ENCODE measurements around the gene GIMD1. TPM values are rescaled to one million over a fixed set of nuclear protein-coding genes. Genes with fewer than 3 reads are reported as not detected.

The GIMD1 gene
- total and polyA plus RNA-seq, 9 of the 15 experiments (the other 6 are each of a cell fraction or from before 2014, with no cell fraction given) = not detected

DNA sequence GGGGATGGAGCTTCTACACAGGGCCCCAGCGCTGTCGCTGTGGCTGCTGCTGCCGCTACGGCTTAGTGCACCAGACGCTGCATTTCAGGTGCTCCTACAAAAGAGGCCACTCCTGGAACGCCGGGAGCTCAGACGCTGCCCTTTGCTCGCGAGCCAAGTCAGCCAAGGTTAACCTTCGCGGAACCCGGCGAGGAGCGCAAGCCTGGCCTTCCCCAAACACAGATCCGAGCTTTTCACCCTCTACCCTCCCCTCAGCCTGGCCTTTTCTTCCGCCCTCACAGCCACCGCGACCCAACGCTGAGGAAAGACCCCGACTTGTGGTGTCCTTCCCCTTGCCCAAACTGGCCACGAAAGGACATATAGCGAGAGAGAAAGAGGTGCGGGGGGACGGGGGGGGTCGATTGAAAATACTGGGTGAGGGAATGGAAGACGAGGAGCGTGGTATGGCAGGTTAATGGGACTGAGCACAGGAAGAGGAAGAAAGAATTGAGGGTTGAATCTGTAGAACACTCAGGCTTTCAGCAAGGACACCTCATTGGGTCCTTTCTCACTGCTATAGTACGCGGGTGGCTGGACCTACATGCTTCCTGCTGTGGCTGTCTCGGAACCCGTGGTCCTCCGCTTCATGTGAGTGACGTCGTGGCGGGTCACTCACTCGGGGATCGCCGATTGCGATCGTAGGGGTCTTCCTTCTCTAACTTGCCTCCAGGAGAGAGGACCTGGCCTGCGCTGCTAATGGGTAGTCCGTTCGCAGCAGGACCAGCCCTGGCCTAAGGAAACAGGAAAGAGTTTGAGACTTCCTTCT, 52.4 kb downstream of the GIMD1 start, which contains the start of the genes AIMP1 and TBCK:
Gene AIMP1 (plus strand): TSS at position 583 of the 805 bp plus-strand sequence. CDS start 8,460 bp downstream, outside the sequence.
Gene TBCK (minus strand): TSS at position 242 of the 805 bp plus-strand sequence. CDS start 7,249 bp downstream, outside the sequence.
- ATAC-seq = peak; percentile 86
- FAIRE-seq = peak; percentile 96
- H3K4me1 ChIP-seq (replicated peaks in 1 of 2; ENCODE audit: control insufficient read depth in 2 of 2, insufficient read depth in 2 of 2, low read length in 2 of 2) = peaks cover 5 to 15% of the 10 kb centered on the region in 2 experiments; a peak in 4 of 5 replicates
- WGBS (ENCODE audit: insufficient coverage, low coverage, missing lambda C conversion rate) = under 1% methylated on average over 33 of the region's 44 CpGs
- H3K27ac ChIP-seq (ENCODE audit: extremely low read depth, low read depth, low read length) = peak within 1 kb of the TSS; percentile 99
- in situ Hi-C loops (cut with MboI) = loop anchor here (25.0 kb wide), 1 partner anchor 1396 kb away; the partner anchor contains the start of gene PAPSS1
- H3K4me2 ChIP-seq (ENCODE audit: insufficient read depth, low read length) = peak within 1 kb of the TSS; percentile 98
- no peaks in the 10 kb centered on the region for H3K9me3 ChIP-seq (replicated peaks; ENCODE audit: control insufficient read depth, insufficient read depth, low read depth, low read length)
- no TSS peak for BruUV-seq (replicated peaks)
- H3K79me2 ChIP-seq (ENCODE audit: control insufficient read depth, insufficient read depth, low read length) = peaks cover 94% of the 10 kb centered on the region
- peak within 1 kb of the TSS; percentile 98 for H3K9ac ChIP-seq (ENCODE audit: insufficient read depth in 1 of 2, low read depth in 2 of 2, low read length in 2 of 2)
- H3K36me3 ChIP-seq (ENCODE audit: control insufficient read depth, insufficient read depth, low read length) = peaks cover 8% of the 10 kb centered on the region; the same call in 2 of the 3 replicates
- DNase-seq (ENCODE audit: extremely low read depth in 1 of 4, low spot score in 3 of 4) = peak; percentile 78 to 93 (median 82)
- POLR2A ChIA-PET = interaction anchor here (0.6 to 1.7 kb wide), 8 partner anchors 10 to 637 kb away, joined by 3 to 8 read pairs (median 4); no protein-coding TSS in a partner anchor
- H3K4me3 ChIP-seq = peak within 1 kb of the TSS; percentile 96
- peak within 1 kb of the TSS; percentile 99 for H2AFZ ChIP-seq (ENCODE audit: low read depth, low read length)
- CTCF ChIA-PET (ENCODE audit: low intra/inter-chr PET ratio) = no interaction called here
- H3K27me3 ChIP-seq (ENCODE audit: control insufficient read depth in 2 of 2, insufficient read depth in 2 of 2, low read length in 2 of 2) = no peaks in the 10 kb centered on the region
- no peaks in the 10 kb centered on the region for H3K9me1 ChIP-seq (ENCODE audit: control insufficient read depth, insufficient read depth, low read length)
- intact Hi-C loops (cut with micrococcal nuclease) = loop anchor here (5.0 kb wide), 1 partner anchor 1406 kb away; the partner anchor contains the start of gene PAPSS1
- no peaks in the 10 kb centered on the region for H4K20me1 ChIP-seq (replicated peaks; ENCODE audit: control insufficient read depth, insufficient read depth, low read length)
- TF ChIP-seq TAF1 (IDR thresholded peaks at IDR 0.05; ENCODE audit: control insufficient read depth, extremely low read depth, insufficient read depth, low read length, severe bottlenecking) (peak; percentile 67), ATF1 (CRISPR knock-in tag; IDR thresholded peaks at IDR 0.05) (peak; percentile 69), ATF1 (tag; IDR thresholded peaks at IDR 0.05) (peak; percentile 99), SUPT5H (IDR thresholded peaks at IDR 0.05) (peak; percentile 86), HCFC1 (IDR thresholded peaks at IDR 0.05; ENCODE audit: low read depth, low read length) (peak; percentile 80), FOXK2 (conservative IDR thresholded peaks at IDR 0.05 in 1 of 2, IDR thresholded peaks at IDR 0.05 in 1 of 2; ENCODE audit: low read depth in 2 of 2) (peak; percentile 89 to 90), MAZ (CRISPR knock-in tag; conservative IDR thresholded peaks at IDR 0.05 in 1 of 2, IDR thresholded peaks at IDR 0.05 in 1 of 2) (peak; percentile 13 to 17; a peak in 2 of 4 replicates), RBFOX2 (IDR thresholded peaks at IDR 0.05; ENCODE audit: low read depth, low read length) (peak; percentile 95), MBD2 (IDR thresholded peaks at IDR 0.05; ENCODE audit: borderline replicate concordance, low read depth) (peak; percentile 69), ZNF23 (CRISPR knock-in tag; IDR thresholded peaks at IDR 0.05) (no peak)
- TF ChIP-seq, protein P1, sequence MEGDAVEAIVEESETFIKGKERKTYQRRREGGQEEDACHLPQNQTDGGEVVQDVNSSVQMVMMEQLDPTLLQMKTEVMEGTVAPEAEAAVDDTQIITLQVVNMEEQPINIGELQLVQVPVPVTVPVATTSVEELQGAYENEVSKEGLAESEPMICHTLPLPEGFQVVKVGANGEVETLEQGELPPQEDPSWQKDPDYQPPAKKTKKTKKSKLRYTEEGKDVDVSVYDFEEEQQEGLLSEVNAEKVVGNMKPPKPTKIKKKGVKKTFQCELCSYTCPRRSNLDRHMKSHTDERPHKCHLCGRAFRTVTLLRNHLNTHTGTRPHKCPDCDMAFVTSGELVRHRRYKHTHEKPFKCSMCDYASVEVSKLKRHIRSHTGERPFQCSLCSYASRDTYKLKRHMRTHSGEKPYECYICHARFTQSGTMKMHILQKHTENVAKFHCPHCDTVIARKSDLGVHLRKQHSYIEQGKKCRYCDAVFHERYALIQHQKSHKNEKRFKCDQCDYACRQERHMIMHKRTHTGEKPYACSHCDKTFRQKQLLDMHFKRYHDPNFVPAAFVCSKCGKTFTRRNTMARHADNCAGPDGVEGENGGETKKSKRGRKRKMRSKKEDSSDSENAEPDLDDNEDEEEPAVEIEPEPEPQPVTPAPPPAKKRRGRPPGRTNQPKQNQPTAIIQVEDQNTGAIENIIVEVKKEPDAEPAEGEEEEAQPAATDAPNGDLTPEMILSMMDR (IDR thresholded peaks at IDR 0.05 in 2 of 3, conservative IDR thresholded peaks at IDR 0.05 in 1 of 3; ENCODE audit: insufficient read depth in 2 of 3, low read depth in 1 of 3, low read length in 3 of 3) = 0 out of 6 replicates have a peak, but pooled peaks of 1 of the 3 experiments have one; percentile 10
- TF ChIP-seq, protein P2, sequence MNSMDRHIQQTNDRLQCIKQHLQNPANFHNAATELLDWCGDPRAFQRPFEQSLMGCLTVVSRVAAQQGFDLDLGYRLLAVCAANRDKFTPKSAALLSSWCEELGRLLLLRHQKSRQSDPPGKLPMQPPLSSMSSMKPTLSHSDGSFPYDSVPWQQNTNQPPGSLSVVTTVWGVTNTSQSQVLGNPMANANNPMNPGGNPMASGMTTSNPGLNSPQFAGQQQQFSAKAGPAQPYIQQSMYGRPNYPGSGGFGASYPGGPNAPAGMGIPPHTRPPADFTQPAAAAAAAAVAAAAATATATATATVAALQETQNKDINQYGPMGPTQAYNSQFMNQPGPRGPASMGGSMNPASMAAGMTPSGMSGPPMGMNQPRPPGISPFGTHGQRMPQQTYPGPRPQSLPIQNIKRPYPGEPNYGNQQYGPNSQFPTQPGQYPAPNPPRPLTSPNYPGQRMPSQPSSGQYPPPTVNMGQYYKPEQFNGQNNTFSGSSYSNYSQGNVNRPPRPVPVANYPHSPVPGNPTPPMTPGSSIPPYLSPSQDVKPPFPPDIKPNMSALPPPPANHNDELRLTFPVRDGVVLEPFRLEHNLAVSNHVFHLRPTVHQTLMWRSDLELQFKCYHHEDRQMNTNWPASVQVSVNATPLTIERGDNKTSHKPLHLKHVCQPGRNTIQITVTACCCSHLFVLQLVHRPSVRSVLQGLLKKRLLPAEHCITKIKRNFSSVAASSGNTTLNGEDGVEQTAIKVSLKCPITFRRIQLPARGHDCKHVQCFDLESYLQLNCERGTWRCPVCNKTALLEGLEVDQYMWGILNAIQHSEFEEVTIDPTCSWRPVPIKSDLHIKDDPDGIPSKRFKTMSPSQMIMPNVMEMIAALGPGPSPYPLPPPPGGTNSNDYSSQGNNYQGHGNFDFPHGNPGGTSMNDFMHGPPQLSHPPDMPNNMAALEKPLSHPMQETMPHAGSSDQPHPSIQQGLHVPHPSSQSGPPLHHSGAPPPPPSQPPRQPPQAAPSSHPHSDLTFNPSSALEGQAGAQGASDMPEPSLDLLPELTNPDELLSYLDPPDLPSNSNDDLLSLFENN (IDR thresholded peaks at IDR 0.05; ENCODE audit: low read depth in 2 of 2, low read length in 2 of 2) = no peak

Measured in K562 (cell line).